ENCODE results near the gene CMKLR1. TPM values are rescaled to one million over a fixed set of nuclear protein-coding genes. Genes with fewer than 3 reads are reported as not detected.

Gene CMKLR1
- total RNA-seq, 2 experiments from 2014 or later, result not detected

DNA sequence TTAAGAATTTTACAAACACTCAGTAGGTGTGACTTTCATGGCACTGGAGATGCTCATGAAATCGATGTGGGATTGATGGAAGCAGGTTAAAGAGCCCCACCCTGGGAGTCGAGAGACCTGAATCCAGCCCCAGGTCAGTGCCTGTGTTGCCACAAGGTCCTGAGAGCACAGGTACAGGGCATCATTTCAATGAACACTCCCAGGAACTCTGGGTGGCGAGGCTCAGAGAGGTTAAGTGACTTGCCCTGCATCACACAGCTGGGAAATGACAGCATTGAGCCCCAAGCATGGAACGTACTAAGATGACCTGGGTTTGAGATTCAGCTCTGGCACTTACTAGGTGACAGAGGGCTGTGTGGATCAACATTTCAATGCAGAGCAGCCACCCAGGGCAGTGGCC is 98.2 kb downstream of the CMKLR1 start:
- ChIA-PET CTCF (no interaction called here), POLR2A (no interaction called here)

- ChIA-PET POLR2A (no interaction called here), CTCF (no interaction called here)
These were observed 98.9 kb downstream of the CMKLR1 start for GRCh38 chr12:108240027-108240785.

DNA sequence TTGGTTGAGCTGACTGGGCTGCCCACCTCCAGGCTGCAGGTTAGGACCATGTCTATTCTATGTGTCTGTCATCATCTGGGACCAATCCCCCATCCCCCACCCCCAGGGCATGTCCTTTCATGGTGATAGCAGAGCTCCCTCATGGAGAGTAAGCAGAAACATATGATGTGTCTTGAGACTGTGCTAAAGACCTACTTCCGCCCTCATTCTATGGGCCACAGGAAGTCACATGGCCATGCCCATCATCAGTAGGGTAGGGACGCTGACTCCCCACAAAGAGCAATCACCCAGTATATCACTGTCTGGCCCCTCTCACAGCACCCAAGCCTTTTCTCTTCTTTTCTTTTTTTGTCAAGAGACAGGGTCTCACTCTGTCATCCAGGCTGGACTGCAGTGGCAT is 99.7 kb downstream of the CMKLR1 start:
- ChIA-PET POLR2A (no interaction called here), CTCF (no interaction called here)

- ChIA-PET CTCF (interaction anchor here (0.5 kb wide), 1 partner anchor 34 kb away, joined by 3 read pairs; no protein-coding TSS in a partner anchor), POLR2A (no interaction called here)
These were observed 100.6 kb downstream of the CMKLR1 start for GRCh38 chr12:108238474-108238873.

Other genes starting within 250 kb of the CMKLR1 start
- not detected for gene WSCD2, start 210.0 kb downstream of the CMKLR1 start, total RNA-seq
- gene FICD, start 176.0 kb upstream of the CMKLR1 start, total RNA-seq, result 1 to 10 TPM; 4.1 to 4.5 TPM
- 10 to 100 TPM; 88.1 to 89.0 TPM for gene SART3, start 221.9 kb upstream of the CMKLR1 start, total RNA-seq
- gene ISCU, start 223.3 kb upstream of the CMKLR1 start, total RNA-seq, result 10 to 100 TPM; 91.4 to 92.1 TPM